Endodermal cell (in vitro differentiated cells): Measurements from ENCODE around the gene SLC38A10. TPM values are rescaled to one million over a fixed set of nuclear protein-coding genes. Genes with fewer than 3 reads are reported as not detected.

Source experiments
- DNase-seq: peaks from one replicate; pipeline ENCODE4 v3.0.0-alpha.2; 2017
- H3K27ac ChIP-seq: 2 replicates; pipeline ENCODE4 v1.5.1; 2013; ENCODE audit warnings: mild to moderate bottlenecking, low read depth, low read length, moderate library complexity
- H3K27me3 ChIP-seq: 2 replicates; pipeline ENCODE4 v1.6.1; 2013; ENCODE audit warnings: mild to moderate bottlenecking, low read length, moderate library complexity; ENCODE audit not compliant: insufficient read depth, control insufficient read depth, poor library complexity, severe bottlenecking
- H3K36me3 ChIP-seq: 2 replicates; pipeline ENCODE4 v1.7.0; 2013; ENCODE audit warnings: mild to moderate bottlenecking, low read length, moderate library complexity; ENCODE audit not compliant: control insufficient read depth, insufficient read depth
- H3K4me1 ChIP-seq: one replicate; pipeline ENCODE4 v1.7.0; 2013; ENCODE audit warnings: low read length; ENCODE audit not compliant: control insufficient read depth, insufficient read depth
- H3K4me3 ChIP-seq: 2 replicates; pipeline ENCODE4 v1.5.1; 2013; ENCODE audit warnings: mild to moderate bottlenecking, low read length, moderate library complexity
- H3K9ac ChIP-seq: 2 replicates; pipeline ENCODE4 v1.6.1; 2013; ENCODE audit warnings: mild to moderate bottlenecking, low read length, moderate library complexity; ENCODE audit not compliant: poor library complexity, severe bottlenecking; ENCODE audit errors: extremely low read depth
- H3K9me3 ChIP-seq: 2 replicates; pipeline ENCODE4 v1.6.1; 2013; ENCODE audit warnings: mild to moderate bottlenecking, low read length, moderate library complexity; ENCODE audit not compliant: control insufficient read depth
- H3K27ac Mint-ChIP-seq: 2 replicates; pipeline ENCODE4 v1.8.0; 2020; ENCODE audit warnings: mixed read lengths
- H3K27me3 Mint-ChIP-seq: 2 replicates; pipeline ENCODE4 v1.8.0; 2021; ENCODE audit warnings: mild to moderate bottlenecking, mixed read lengths; ENCODE audit not compliant: insufficient read depth
- H3K36me3 Mint-ChIP-seq: 2 replicates; pipeline ENCODE4 v1.8.0; 2020; ENCODE audit warnings: low read depth, mixed read lengths
- H3K4me1 Mint-ChIP-seq: 2 replicates; pipeline ENCODE4 v1.8.0; 2020; ENCODE audit warnings: mixed read lengths
- H3K4me3 Mint-ChIP-seq: 2 replicates; pipeline ENCODE4 v1.8.0; 2020; ENCODE audit warnings: mild to moderate bottlenecking, moderate library complexity, mixed read lengths
- H3K9me3 Mint-ChIP-seq: 2 replicates; pipeline ENCODE4 v1.8.0; 2020; ENCODE audit warnings: mild to moderate bottlenecking, mixed read lengths
- WGBS, 2 experiments: methylation state at CpG; one replicate each; pipeline versions ENCODE4 v1.1.5 to v1.1.7; 2013; ENCODE audit warnings: missing lambda C conversion rate in 2 of 2, mixed read lengths in 1 of 2; ENCODE audit not compliant: insufficient coverage in 1 of 2, insufficient read length in 1 of 2; 5-methylcytosine and 5-hydroxymethylcytosine counted together
- total RNA-seq, 2 donors: library from RNA; stranded (reverse); fragmentation: NEBNext Ultra II Directional in 1 of 2; extraction: Animal tissue kit (Norgen Biotek cat#: 25700) in 1 of 2; gene quantifications; 2 replicates in 1 of 2; 3 replicates in 1 of 2; pipeline ENCODE4 v1.2.1, GENCODE V29; 2021
- TF ChIP-seq, protein P1 (sequence below): fragments of 200-600 bp; sonication (generic); conservative IDR thresholded peaks from 2 replicates; pipeline ENCODE4 v1.5.0; 2021; ENCODE audit warnings: antibody characterized with exemption, mild to moderate bottlenecking

Gene SLC38A10
- total RNA-seq, 2 donors from 2014 or later = 60.2 to 90.3 TPM

DNA sequence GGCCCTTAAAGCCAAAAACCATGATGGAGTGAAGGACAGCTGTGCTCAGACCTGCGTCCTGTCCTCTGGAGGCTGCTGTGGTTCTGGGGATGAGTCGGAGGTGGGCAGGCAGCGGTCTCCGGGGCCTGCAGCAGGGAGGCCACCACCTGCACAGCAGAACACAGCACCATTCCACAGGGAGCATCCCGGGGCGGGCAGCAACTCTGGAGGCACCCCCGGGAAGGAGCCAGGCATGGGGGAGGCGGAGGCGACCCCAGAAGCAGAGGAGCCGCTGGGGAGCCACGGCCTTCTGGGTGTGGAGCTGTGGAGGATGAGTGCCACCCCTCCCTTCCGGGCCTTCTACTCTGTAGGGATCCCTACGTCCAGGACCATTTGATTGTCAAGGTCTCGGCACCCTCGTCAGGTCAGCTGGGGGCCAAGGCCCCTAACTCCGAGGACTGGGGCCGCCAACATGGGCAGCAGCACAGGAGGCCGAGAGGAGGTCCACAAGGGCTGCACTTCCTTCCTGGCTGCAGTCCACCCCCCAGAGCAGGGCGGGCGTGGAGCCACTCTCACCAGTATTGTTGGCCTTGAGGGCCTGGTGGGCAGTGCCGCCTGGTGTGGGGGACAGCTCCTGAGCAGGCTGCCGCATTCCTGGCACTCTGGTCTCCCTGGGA lies 96.2 kb downstream of the SLC38A10 start:
- peaks cover 19% of the 10 kb centered on the region for H3K36me3 Mint-ChIP-seq
- H3K27me3 Mint-ChIP-seq = no peaks in the 10 kb centered on the region
- no peak overlapping the region for H3K4me3 Mint-ChIP-seq

DNA sequence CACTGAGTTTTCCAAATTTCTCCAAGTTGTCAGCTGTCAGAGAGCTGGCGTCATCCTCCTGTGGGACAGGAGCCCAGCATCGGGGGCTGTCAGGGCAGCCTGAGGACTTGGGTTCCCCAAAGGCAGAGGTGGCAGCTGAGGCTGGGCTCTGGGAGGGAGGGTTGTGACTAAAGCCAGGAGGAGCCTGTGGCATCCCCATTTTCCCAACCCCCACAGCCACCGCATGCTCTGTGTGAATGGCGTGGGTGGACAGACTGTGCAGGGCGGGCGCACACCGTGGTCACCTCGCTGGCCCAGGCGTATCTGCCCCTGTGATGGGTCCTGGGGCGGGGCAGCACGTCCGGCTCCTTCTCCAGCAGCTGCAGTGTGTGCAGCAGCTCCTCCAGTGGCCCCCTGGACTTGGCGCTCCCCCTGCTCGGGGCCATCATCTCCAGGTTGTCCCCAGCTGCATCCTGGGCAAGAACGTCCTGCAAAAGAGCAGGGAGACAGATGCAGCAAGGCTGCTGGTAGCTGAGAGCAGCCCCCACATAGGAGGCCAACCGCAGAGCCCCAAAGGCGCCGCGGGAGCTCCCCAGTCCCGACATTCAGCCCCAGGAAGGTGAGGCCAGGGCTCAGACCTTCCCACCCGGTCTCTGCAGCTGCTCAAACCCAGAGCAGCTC lies 97.1 kb downstream of the SLC38A10 start:
- no peaks in the 10 kb centered on the region for H3K4me1 Mint-ChIP-seq

More for the DNA sequence above, 96.2 kb downstream of the SLC38A10 start:
- H3K36me3 ChIP-seq = peaks cover 3% of the 10 kb centered on the region
- H3K9me3 ChIP-seq = no peaks in the 10 kb centered on the region
- H3K4me1 ChIP-seq = no peaks in the 10 kb centered on the region
- H3K9me3 Mint-ChIP-seq = no peaks in the 10 kb centered on the region
- DNase-seq = no peak
- no peaks in the 10 kb centered on the region for H3K4me1 Mint-ChIP-seq
- no peaks in the 10 kb centered on the region for H3K27me3 ChIP-seq
- H3K27ac ChIP-seq = no peak overlapping the region
- 93% methylated on average over 8 to 22 of the region's 22 CpGs for WGBS, 2 experiments
- H3K27ac Mint-ChIP-seq = no peak overlapping the region
- TF ChIP-seq, protein P1, sequence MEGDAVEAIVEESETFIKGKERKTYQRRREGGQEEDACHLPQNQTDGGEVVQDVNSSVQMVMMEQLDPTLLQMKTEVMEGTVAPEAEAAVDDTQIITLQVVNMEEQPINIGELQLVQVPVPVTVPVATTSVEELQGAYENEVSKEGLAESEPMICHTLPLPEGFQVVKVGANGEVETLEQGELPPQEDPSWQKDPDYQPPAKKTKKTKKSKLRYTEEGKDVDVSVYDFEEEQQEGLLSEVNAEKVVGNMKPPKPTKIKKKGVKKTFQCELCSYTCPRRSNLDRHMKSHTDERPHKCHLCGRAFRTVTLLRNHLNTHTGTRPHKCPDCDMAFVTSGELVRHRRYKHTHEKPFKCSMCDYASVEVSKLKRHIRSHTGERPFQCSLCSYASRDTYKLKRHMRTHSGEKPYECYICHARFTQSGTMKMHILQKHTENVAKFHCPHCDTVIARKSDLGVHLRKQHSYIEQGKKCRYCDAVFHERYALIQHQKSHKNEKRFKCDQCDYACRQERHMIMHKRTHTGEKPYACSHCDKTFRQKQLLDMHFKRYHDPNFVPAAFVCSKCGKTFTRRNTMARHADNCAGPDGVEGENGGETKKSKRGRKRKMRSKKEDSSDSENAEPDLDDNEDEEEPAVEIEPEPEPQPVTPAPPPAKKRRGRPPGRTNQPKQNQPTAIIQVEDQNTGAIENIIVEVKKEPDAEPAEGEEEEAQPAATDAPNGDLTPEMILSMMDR = no peak
- H3K4me3 ChIP-seq = no peak overlapping the region
- no peak overlapping the region for H3K9ac ChIP-seq

DNA sequence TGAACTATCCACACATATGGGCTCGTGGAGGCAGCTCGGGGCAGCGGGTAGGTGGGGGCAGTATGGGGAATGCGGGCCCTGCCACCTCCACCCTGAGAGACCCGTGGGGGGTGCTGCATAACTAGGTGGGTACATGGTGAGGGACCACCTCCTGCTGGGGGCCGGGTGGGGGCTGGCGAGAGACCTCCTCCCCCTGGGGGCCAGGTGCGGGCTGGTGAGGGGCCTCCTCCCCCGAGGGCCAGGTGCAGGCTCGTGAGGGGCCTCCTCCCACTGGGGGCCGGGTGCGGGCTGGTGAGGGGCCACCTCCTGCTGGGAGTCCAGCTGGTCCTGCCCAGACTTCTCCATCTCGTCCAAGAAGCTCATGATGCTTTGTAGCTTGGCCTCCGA lies 97.7 kb downstream of the SLC38A10 start:
- DNase-seq = no peak
- Mint-ChIP-seq H3K27ac (no peak overlapping the region), H3K36me3 (peaks cover 14% of the 10 kb centered on the region), H3K27me3 (no peaks in the 10 kb centered on the region), H3K4me1 (no peaks in the 10 kb centered on the region), H3K9me3 (no peaks in the 10 kb centered on the region), H3K4me3 (no peak overlapping the region)
- Histone ChIP-seq H3K9me3 (no peaks in the 10 kb centered on the region), H3K27ac (no peak overlapping the region), H3K36me3 (peaks cover 3% of the 10 kb centered on the region), H3K4me1 (no peaks in the 10 kb centered on the region), H3K27me3 (no peaks in the 10 kb centered on the region), H3K9ac (no peak overlapping the region), H3K4me3 (no peak overlapping the region)
- TF ChIP-seq, protein P1 = no peak
- WGBS, 2 experiments = 89 to 100% methylated on average over 8 to 14 of the region's 14 CpGs

More for the DNA sequence above, 97.1 kb downstream of the SLC38A10 start:
- Mint-ChIP-seq H3K4me3 (no peak overlapping the region), H3K27ac (no peak overlapping the region), H3K27me3 (no peaks in the 10 kb centered on the region), H3K9me3 (no peaks in the 10 kb centered on the region), H3K36me3 (peaks cover 19% of the 10 kb centered on the region)
- WGBS, 2 experiments = 95 to 97% methylated on average over 17 to 21 of the region's 21 CpGs
- DNase-seq = no peak
- no peak overlapping the region for H3K4me3 ChIP-seq
- H3K27ac ChIP-seq = no peak overlapping the region
- H3K4me1 ChIP-seq = no peaks in the 10 kb centered on the region
- H3K27me3 ChIP-seq = no peaks in the 10 kb centered on the region
- H3K9ac ChIP-seq = no peak overlapping the region
- H3K9me3 ChIP-seq = no peaks in the 10 kb centered on the region
- TF ChIP-seq, protein P1 = no peak
- H3K36me3 ChIP-seq = peaks cover 3% of the 10 kb centered on the region
